ENCODE data around the gene PIF1. TPM values are rescaled to one million over a fixed set of nuclear protein-coding genes. Genes with fewer than 3 reads are reported as not detected.

PIF1 gene
- total RNA-seq, 1 experiment from 2014 or later: 74.4 TPM

- Histone ChIP-seq H2AFZ (ENCODE audit: low read length) (no peak within 1 kb of the TSS), H3K27ac (ENCODE audit: insufficient read length, low read depth, low read length) (no peak within 1 kb of the TSS), H3K79me1 (ENCODE audit: insufficient read depth, low read depth, low read length, poor library complexity, severe bottlenecking) (no peaks in the 10 kb centered on the region), H3K18ac (ENCODE audit: insufficient read length, low read depth, low read length) (peak within 1 kb of the TSS; percentile 10), H3K4me2 (ENCODE audit: insufficient read depth, insufficient read length, low read length) (peak within 1 kb of the TSS; percentile 86), H4K8ac (replicated peaks; ENCODE audit: insufficient read length, low read depth, low read length) (no peak within 1 kb of the TSS), H3K27me3 (ENCODE audit: insufficient read depth, low read length) (no peaks in the 10 kb centered on the region), H2BK120ac (ENCODE audit: low read depth, low read length, poor library complexity, severe bottlenecking) (no peak within 1 kb of the TSS), H3K14ac (ENCODE audit: insufficient read depth, low read length) (peak within 1 kb of the TSS; percentile 14), H4K5ac (ENCODE audit: insufficient read length, low read depth, low read length) (no peak within 1 kb of the TSS), H4K91ac (ENCODE audit: insufficient read length, low read depth, low read length) (no peak within 1 kb of the TSS), H3K79me2 (ENCODE audit: insufficient read depth, low read length) (peaks cover 38% of the 10 kb centered on the region), H2BK5ac (ENCODE audit: insufficient read length, low read length) (no peak within 1 kb of the TSS), H3K56ac (ENCODE audit: insufficient read length, low read depth, low read length) (no peak within 1 kb of the TSS), H2BK20ac (ENCODE audit: low read depth, low read length, poor library complexity, severe bottlenecking) (no peak within 1 kb of the TSS), H3K4me1 (ENCODE audit: insufficient read depth, low read length) (peaks cover 18% of the 10 kb centered on the region; the same call in 1 of the 2 replicates), H2AK5ac (ENCODE audit: insufficient read length, low read length) (no peak within 1 kb of the TSS), H3T11ph (ENCODE audit: low read length) (no peak within 1 kb of the TSS), H3K9me3 (ENCODE audit: control insufficient read depth, low read depth, low read length) (no peaks in the 10 kb centered on the region), H3K4ac (ENCODE audit: low read depth, low read length) (no peak within 1 kb of the TSS; the same call in 1 of the 2 replicates), H3K23me2 (ENCODE audit: insufficient read length, low read depth, low read length, poor library complexity, severe bottlenecking) (peaks cover 17% of the 10 kb centered on the region), H3K23ac (ENCODE audit: insufficient read length, low read depth, low read length) (no peak within 1 kb of the TSS), H2BK12ac (ENCODE audit: insufficient read length, low read depth, low read length) (no peak within 1 kb of the TSS), H2BK15ac (ENCODE audit: low read depth, low read length) (no peak within 1 kb of the TSS), H4K20me1 (ENCODE audit: control insufficient read depth, insufficient read depth, insufficient read length) (no peaks in the 10 kb centered on the region), H3K9ac (ENCODE audit: extremely low read depth, insufficient read length, low read length) (peak within 1 kb of the TSS; percentile 74)
- Mint-ChIP-seq H3K27ac (peak within 1 kb of the TSS; percentile 83 to 99 (median 94)), H3K9me3 (no peaks in the 10 kb centered on the region), H3K4me3 (peak within 1 kb of the TSS; percentile 88 to 99), H3K27me3 (ENCODE audit: low read depth) (no peaks in the 10 kb centered on the region), H3K4me1 (peaks cover 52 to 55% of the 10 kb centered on the region in 2 experiments), H3K36me3 (ENCODE audit: insufficient read depth in 1 of 3, low read depth in 3 of 3) (peaks cover 0 to 7% (median 6%) of the 10 kb centered on the region in 3 experiments; a peak in 5 of 7 replicates)
- DNase-seq: peak; percentile 53
- no peak for TF ChIP-seq CTCF (conservative IDR thresholded peaks at IDR 0.05)
- WGBS (ENCODE audit: extremely low coverage, insufficient read length, low lambda C conversion rate): no CpG with 5 or more reads among the region's 90 CpGs
These were observed 49.7 kb downstream of the PIF1 start, which contains the start of gene RBPMS2 for GRCh38 chr15:64775551-64776401. Gene RBPMS2 (minus strand): TSS chr15:64775589. CDS start chr15:64775319, 270 bp downstream.

Data from H9 (cell line).